ENCODE measurements around the gene SCN9A. TPM values are rescaled to one million over a fixed set of nuclear protein-coding genes. Genes with fewer than 3 reads are reported as not detected.

SCN9A gene
- total RNA-seq, 1 experiment from 2014 or later = 0.07 TPM

DNA sequence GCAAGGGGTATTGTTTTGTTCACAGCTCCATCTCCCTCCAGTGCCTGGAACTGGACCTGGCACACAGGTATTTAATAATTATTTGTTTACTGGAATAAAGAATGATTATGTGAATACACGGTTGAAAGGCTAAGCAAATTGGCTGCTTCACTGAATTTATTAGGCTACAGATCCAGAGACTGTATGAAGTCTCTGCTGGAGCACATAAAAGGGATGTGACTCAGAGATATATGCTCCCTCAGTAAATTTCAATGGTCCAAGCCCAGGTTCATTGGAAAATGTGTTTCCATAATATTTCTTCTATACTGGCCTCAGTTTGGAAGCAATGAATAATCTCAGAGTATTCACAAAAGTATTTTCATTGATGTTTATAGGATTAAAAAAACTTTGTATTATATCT, 126.4 kb downstream of the SCN9A start:
- H3K4me2 ChIP-seq (ENCODE audit: low read length) = no peak overlapping the region
- ChIA-PET POLR2A (no interaction called here), RAD21 (ENCODE audit: low non-redundant PET in 1 of 2, low total read pairs in 2 of 2, uncharacterized antibody in 2 of 2, unreplicated experiment in 2 of 2) (no interaction called here), CTCF (no interaction called here)
- no peak overlapping the region for H3K27ac ChIP-seq (ENCODE audit: low read depth, low read length)
- no peaks in the 10 kb centered on the region for H4K20me1 ChIP-seq (ENCODE audit: insufficient read depth)
- no TSS peak for BruUV-seq (replicated peaks)
- H3K79me2 ChIP-seq (ENCODE audit: insufficient read depth, low read length) = no peaks in the 10 kb centered on the region
- no peaks in the 10 kb centered on the region for H3K9me3 ChIP-seq (ENCODE audit: control insufficient read depth in 1 of 2, insufficient read depth in 1 of 2, low read depth in 1 of 2, low read length in 2 of 2)
- no peak overlapping the region for H2AFZ ChIP-seq (ENCODE audit: low read depth, low read length, poor library complexity, severe bottlenecking)
- no peaks in the 10 kb centered on the region for H3K4me1 ChIP-seq (ENCODE audit: control insufficient read depth in 1 of 2, insufficient read depth in 2 of 2, low read length in 2 of 2)
- no peak overlapping the region for H3K4me3 ChIP-seq (replicated peaks in 1 of 2; ENCODE audit: low read depth in 1 of 2, low read length in 2 of 2)
- H3K27me3 ChIP-seq (ENCODE audit: insufficient read depth, low read length) = peaks cover 26% of the 10 kb centered on the region
- H3K9ac ChIP-seq (ENCODE audit: low read length) = no peak overlapping the region
- no peaks in the 10 kb centered on the region for H3K9me2 ChIP-seq (ENCODE audit: insufficient read depth)
- DNase-seq (ENCODE audit: low read depth, low spot score) = no peak
- TF ChIP-seq CBX3 (IDR thresholded peaks at IDR 0.05; ENCODE audit: low read depth) (no peak), POLR2A (IDR thresholded peaks at IDR 0.05; ENCODE audit: borderline replicate concordance, extremely low read depth, insufficient read depth, insufficient read length) (no peak)
- TF ChIP-seq, protein P1, sequence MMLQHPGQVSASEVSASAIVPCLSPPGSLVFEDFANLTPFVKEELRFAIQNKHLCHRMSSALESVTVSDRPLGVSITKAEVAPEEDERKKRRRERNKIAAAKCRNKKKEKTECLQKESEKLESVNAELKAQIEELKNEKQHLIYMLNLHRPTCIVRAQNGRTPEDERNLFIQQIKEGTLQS (IDR thresholded peaks at IDR 0.05) = no peak
- intact Hi-C loops (cut with micrococcal nuclease) = no loop called here
- no peaks in the 10 kb centered on the region for H3K36me3 ChIP-seq (ENCODE audit: control insufficient read depth in 1 of 2, insufficient read depth in 2 of 2, low read length in 2 of 2)
- ATAC-seq = no peak

DNA sequence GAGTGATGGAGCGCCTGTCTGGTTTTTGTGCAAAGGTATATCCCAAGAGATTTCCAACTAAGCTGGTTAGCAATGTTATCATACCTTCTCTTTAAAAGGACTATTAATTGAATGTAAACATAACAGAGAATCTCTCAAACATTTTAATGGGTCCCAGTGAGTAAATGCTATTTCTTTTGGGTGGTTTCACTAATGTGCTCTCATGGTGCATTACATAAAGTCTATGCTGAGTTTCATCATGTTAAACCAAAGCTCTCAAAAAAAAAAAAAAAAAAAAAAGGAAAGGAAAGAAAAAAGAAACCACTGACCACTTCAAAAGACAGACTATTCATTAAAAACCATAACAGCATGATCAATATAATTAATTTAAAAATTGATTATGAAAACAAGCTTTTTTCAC, 128.8 kb downstream of the SCN9A start:
- H3K9ac ChIP-seq (ENCODE audit: low read length) = no peak overlapping the region
- no TSS peak for BruUV-seq (replicated peaks)
- H3K36me3 ChIP-seq (ENCODE audit: control insufficient read depth in 1 of 2, insufficient read depth in 2 of 2, low read length in 2 of 2) = no peaks in the 10 kb centered on the region
- no peaks in the 10 kb centered on the region for H3K9me2 ChIP-seq (ENCODE audit: insufficient read depth)
- H3K4me2 ChIP-seq (ENCODE audit: low read length) = no peak overlapping the region
- no peaks in the 10 kb centered on the region for H3K9me3 ChIP-seq (ENCODE audit: control insufficient read depth in 1 of 2, insufficient read depth in 1 of 2, low read depth in 1 of 2, low read length in 2 of 2)
- ATAC-seq (no peak), DNase-seq (ENCODE audit: low read depth, low spot score) (no peak)
- H3K27me3 ChIP-seq (ENCODE audit: insufficient read depth, low read length) = peaks cover 41% of the 10 kb centered on the region
- RAD21 ChIA-PET (ENCODE audit: low non-redundant PET in 1 of 2, low total read pairs in 2 of 2, uncharacterized antibody in 2 of 2, unreplicated experiment in 2 of 2) = no interaction called here
- POLR2A ChIA-PET = no interaction called here
- intact Hi-C loops (cut with micrococcal nuclease) = no loop called here
- no peaks in the 10 kb centered on the region for H4K20me1 ChIP-seq (ENCODE audit: insufficient read depth)
- no peaks in the 10 kb centered on the region for H3K4me1 ChIP-seq (ENCODE audit: control insufficient read depth in 1 of 2, insufficient read depth in 2 of 2, low read length in 2 of 2)
- H3K79me2 ChIP-seq (ENCODE audit: insufficient read depth, low read length) = no peaks in the 10 kb centered on the region
- CTCF ChIA-PET = no interaction called here
- H3K4me3 ChIP-seq (replicated peaks in 1 of 2; ENCODE audit: low read depth in 1 of 2, low read length in 2 of 2) = no peak overlapping the region
- TF ChIP-seq YY1 (IDR thresholded peaks at IDR 0.05; ENCODE audit: extremely low read depth, insufficient replicate concordance, low read depth, low read length) (no peak), EZH2phosphoT487 (IDR thresholded peaks at IDR 0.05; ENCODE audit: borderline replicate concordance) (no peak), ELF1 (IDR thresholded peaks at IDR 0.05; ENCODE audit: borderline replicate concordance, low read depth) (no peak), TCF7L2 (IDR thresholded peaks at IDR 0.05; ENCODE audit: borderline replicate concordance, extremely low read depth, insufficient read depth, insufficient read length) (no peak), RAD21 (IDR thresholded peaks at IDR 0.05; ENCODE audit: low read depth) (no peak), SP1 (IDR thresholded peaks at IDR 0.05; ENCODE audit: low read depth) (no peak), CEBPB (IDR thresholded peaks at IDR 0.05; ENCODE audit: low read depth) (no peak), POLR2AphosphoS5 (IDR thresholded peaks at IDR 0.05; ENCODE audit: low read depth, low read length) (no peak)
- no peak overlapping the region for H3K27ac ChIP-seq (ENCODE audit: low read depth, low read length)
- H2AFZ ChIP-seq (ENCODE audit: low read depth, low read length, poor library complexity, severe bottlenecking) = no peak overlapping the region
